GM12864 (cell line): ENCODE data around the gene HTATSF1.

Experiments used
- DNase-seq: peaks from one replicate; pipeline ENCODE4 v3.0.0-alpha.2; 2011; ENCODE audit warnings: low read depth
- H3K4me3 ChIP-seq: 2 replicates; pipeline ENCODE4 v1.5.1; 2011; ENCODE audit warnings: mild to moderate bottlenecking, low read depth, low read length, control low read depth
- TF ChIP-seq, protein P1 (sequence below): IDR thresholded peaks from 2 replicates; pipeline ENCODE4 v1.5.1; 2011; ENCODE audit warnings: low read depth, mild to moderate bottlenecking, moderate library complexity, low read length, control low read depth, inconsistent platforms; ENCODE audit errors: missing control alignments

Gene HTATSF1

DNA sequence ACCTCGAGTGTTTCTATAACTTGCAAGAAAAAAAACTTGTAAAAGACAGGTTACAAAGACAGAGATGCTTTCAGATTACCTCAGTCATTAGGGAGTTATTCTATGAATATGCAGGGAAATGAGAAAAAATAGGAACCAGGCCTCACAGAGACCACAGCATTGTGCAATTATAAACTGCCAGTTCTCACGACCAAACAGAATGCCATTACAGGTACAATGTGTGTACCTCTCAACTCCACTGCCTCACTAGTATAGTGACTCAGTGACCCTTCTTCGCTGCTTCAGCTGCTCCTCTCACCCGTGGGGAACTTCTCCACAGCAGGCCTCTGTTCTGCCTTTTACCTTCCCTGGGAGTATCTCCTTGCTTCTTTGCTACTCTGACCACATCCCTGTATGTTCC lies 2.3 kb upstream of the HTATSF1 start:
- no peak for DNase-seq
- TF ChIP-seq, protein P1, sequence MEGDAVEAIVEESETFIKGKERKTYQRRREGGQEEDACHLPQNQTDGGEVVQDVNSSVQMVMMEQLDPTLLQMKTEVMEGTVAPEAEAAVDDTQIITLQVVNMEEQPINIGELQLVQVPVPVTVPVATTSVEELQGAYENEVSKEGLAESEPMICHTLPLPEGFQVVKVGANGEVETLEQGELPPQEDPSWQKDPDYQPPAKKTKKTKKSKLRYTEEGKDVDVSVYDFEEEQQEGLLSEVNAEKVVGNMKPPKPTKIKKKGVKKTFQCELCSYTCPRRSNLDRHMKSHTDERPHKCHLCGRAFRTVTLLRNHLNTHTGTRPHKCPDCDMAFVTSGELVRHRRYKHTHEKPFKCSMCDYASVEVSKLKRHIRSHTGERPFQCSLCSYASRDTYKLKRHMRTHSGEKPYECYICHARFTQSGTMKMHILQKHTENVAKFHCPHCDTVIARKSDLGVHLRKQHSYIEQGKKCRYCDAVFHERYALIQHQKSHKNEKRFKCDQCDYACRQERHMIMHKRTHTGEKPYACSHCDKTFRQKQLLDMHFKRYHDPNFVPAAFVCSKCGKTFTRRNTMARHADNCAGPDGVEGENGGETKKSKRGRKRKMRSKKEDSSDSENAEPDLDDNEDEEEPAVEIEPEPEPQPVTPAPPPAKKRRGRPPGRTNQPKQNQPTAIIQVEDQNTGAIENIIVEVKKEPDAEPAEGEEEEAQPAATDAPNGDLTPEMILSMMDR, result no peak

DNA sequence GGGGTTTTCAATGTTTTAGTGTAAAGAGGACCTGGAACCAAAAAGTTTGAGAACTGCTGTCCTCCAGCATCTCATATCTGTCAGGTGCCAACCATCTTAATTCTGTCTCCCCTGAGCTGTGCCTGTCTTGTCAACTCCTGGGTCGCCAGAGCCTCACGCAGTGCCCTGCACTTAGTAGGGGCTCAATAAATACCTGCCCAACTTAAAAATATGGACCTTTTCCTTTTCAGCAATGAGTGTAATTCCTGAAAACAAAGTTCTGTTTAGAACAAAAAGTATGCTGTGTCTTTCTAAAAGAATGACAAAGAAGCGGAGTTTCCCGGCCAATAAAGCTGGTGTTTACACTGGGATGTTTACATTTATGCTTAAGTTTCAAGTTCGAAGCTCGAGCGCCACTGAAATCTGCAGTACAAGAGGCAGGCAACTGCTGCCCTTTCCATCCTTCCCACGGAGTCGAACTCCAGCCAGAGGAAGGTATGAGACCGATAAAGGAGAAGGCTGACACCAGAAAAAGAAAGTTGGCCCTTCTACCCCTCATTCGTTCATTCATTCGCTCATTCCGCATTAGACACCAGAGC lies 1.1 kb upstream of the HTATSF1 start:
- peak overlapping the region; percentile 75 for H3K4me3 ChIP-seq
- TF ChIP-seq, protein P1, result no peak
- no peak for DNase-seq

More for the DNA sequence above, 2.3 kb upstream of the HTATSF1 start:
- no peak overlapping the region for H3K4me3 ChIP-seq

DNA sequence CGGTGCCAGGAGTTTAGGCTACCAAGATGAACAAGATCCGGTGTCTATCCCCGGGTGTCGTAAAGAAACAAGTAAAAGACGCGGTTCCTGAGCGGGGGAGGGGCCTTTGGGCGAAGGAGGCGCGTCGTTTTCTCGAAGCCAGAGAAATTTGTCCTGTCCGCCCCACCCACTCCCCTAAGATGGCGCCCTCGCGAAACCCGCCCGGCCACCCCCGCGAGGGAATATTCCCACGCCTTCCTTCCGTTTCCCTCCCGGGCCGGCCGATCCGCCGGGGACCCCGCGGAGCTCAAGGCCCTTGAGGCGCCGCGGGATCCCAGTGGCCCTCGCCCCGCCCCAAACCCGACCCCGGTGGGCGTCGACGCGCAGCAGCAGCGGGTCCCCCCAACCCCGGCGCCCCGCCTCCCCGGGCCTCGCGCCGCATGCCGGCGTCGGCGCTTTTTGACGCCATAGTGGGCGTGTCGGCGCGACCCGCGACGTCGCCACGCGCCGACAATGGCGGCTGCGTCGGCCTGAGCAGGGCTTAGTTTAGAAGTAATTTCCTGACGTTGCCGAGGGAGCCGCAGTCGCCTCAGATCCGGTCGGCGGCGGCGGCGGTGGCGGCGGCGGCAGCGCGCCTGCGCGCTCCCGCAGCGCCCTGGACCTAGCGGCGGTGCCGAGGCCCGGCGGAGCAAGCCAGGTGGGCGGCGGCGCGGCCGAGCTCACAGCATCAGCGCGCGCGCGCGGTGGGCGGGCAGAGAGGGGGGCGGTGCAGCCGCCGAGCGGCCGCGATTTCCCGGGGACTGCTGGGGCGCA lies 432 bp upstream of the HTATSF1 start:
- TF ChIP-seq, protein P1, result no peak
- peak; percentile 60 for DNase-seq
- H3K4me3 ChIP-seq, result peak overlapping the region; percentile 75

DNA sequence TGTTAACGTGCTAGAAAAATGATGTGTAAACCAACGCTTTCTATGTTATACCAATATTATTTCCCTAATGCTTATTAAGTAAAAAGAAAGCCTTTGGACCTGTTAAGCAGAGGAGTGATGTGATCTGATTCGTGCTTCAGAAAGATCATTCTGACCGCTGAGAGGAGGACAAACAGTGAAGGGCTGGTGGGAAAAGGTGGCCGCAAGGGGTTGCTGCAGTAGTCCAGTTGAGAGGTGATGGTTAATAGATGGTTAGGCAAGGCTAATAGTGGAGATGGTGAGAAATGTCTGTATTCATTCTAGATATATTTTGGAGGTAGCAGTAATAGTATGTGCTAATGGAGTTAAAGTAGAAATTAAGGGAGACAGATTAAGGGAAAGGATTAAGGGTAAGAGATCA lies 21.7 kb downstream of the HTATSF1 start:
- H3K4me3 ChIP-seq, result no peak overlapping the region
- no peak for DNase-seq
- TF ChIP-seq, protein P1, result no peak

DNA sequence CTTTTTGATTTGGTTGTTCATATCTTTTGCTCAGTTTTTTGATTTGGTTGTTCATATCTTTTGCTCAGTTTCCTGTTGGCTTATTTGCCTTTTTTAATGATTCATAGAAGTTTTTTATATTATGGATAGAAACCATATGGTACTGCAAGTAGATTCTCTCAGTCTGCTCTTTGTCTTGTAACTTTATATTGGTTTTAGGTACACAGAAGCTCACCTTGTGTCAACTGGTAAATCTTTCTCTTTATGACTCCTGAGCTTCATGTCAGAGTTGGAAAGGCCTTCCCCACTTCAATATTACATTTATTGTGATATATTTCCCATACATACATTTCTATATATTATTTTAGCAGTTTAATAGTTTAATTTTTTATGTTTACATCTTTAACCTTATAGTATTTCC lies 26.4 kb downstream of the HTATSF1 start:
- TF ChIP-seq, protein P1, result no peak
- H3K4me3 ChIP-seq, result no peak overlapping the region
- DNase-seq, result no peak

- TF ChIP-seq, protein P1, result no peak
- DNase-seq, result no peak
- H3K4me3 ChIP-seq, result no peak overlapping the region
Measured at GRCh38 chrX:136525738-136526606, 28.6 kb downstream of the HTATSF1 start.
